ENCODE data around the gene PTGES.

PTGES gene

DNA sequence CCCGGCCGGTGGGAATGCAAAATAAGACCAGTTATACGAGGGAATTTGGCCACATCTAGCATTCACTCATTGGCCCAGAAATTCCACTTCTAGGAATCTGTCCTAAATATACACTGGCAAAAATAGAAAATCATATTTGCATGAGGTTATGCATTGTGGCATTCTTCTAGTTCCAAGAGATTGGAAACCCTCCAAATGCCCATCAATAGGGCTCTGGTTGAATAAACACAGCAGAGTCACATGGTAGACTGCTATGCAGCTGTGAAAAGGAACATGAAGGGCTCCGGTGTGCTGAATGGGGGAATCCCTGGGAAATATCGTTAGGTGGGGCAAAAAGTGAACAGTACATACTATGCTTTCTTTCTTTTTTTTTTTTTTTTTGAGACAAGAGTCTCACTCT is 36.8 kb downstream of the PTGES start:
- DNase-seq (ENCODE audit: low read depth): no peak

DNA sequence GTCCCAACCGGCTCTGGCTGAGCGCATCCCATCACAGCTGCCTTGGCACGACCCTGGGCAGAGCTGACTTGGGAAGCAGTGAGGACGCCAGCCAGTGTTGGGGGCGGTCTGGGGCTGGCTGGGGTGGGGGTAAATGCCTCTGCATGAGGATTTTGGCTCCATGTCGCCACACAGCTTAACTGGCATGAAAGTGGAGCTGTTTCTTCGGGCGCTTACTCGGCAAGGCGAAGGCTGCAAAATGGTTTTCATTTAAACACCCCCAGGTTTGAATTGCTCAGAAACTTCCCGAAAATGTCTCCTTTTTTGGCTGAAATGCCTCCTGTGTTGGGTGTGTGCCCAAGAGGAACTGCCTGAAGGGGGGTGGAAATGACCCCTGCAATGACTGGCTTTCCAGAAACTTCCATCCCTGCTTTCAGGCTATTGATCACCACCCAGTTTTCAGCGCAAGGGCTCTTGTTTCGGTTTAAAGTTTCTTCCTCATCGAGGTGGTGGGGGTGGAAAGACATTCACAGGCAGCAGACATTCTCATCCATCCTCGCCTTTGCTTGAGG is 38.3 kb downstream of the PTGES start:
- DNase-seq (ENCODE audit: low read depth): no peak

DNA sequence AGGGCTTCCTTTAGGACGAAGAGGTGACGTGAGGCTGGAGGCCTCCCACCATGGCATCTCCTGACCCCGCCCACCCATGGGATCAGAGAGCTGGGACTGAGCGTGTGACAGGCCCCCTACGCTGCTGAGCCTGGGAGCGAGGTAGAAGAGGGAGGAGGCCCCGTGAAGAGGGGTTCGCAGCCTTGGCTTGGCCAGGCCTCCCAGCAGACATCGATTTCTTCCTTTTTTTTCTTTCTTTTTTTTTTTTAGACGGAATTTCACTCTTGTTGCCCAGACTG is 39.5 kb downstream of the PTGES start:
- DNase-seq (ENCODE audit: low read depth): no peak

DNA sequence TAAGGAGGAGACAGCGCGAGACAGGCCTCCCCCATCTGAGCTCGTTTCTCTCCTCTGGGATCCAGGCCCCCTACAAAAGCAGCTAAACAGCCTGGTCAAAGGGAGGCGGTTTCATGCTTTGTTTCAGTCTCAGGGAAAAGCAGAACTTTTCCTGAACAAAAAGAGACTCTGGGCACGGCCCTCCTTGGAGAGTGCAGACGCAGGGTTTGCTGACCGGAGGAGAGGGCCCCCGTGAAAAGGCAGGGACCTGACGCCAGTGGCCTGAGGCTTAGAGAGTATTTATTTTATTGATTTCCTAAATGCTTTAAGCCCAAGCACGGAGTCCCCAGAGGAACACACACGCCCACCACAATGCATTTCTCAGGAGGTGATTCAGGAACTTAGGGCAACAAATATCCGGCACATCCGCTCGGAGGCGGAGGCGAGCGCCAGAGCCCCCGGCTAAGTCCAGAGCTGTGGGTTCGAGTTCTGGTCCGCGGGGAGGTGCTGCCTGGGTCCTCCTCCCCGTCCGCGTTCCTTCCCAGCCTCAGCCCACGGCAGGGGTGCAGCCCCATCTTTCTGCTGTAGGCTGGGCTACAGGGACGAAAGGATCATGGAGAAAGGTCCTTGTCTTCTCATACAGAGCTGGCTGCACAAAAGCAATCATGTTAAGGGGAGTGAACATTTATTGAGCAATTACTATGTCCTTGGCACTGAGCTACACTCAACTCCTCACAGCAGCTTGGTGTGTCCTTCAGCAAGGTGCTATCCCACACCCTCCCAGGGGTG is 40.0 kb downstream of the PTGES start:
- DNase-seq (ENCODE audit: low read depth): no peak

DNA sequence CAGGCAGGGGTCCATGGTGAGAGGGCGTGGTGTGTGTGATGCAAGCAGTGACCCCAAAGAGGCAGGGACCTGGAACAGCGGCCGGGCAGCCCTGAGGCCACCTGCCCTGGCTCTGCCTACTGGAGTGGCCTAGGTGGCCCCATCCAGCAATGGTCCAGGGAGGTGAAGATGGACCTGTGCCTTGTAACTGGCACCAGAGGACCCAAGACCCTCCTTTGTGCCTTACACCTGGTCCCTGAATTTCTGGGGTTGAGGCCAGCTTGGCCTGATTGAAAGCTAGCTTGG is 42.7 kb downstream of the PTGES start:
- DNase-seq (ENCODE audit: low read depth): no peak

DNA sequence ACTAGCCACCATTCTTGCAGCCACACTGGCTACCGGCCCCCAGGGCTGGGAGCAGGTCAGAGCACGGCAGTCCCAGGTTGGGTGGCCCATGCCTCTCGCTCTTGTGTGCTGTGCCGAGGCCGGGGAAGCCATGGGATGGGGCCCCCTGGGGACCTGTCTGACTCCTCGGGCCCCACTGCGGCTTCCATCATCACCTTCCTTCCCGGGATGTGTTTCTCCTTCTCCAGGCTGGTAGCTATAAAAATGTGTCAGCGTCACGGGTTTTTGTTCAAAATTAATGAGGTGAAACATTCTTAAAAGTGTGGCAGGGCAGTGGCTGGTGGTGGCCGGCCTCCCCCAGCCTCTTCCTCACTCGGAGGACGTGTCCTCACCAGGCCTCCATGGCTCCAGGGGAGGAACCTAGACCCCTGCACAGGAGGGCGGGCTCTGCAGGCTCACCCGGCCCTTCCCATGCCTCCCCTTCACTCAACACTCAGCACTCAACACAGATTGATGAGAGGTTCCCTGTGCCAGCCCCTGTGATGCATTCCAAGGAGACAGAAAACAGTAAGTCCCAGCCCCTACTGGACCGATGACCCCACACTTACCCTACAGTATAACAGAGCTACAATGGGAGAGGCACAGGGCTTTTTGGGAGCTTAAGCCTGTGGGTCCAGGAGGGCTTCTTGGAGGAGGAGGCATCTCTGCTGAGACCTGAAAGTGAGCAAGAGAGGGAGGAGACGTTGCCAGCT is 43.2 kb downstream of the PTGES start:
- DNase-seq (ENCODE audit: low read depth): no peak

DNA sequence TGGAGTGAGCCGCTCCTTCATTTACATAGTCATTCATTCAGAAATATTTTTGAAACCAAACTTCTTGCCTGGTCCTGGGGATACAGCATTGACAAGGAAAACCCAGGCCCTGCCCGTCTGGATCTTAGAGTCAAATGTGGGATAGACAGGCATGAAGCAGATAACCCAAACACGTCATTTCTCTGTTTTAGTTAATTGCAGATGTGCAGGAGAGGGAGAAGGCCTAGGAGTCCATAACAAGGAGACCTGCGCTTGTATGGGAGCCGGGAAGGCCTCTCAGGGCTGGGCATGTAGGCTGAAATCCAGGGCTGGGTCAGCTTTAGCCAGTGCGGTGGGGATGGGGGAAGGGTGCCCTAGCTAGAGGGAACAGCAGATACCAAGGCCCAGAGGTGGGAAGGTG is 44.0 kb downstream of the PTGES start:
- no peak for DNase-seq (ENCODE audit: low read depth)

DNA sequence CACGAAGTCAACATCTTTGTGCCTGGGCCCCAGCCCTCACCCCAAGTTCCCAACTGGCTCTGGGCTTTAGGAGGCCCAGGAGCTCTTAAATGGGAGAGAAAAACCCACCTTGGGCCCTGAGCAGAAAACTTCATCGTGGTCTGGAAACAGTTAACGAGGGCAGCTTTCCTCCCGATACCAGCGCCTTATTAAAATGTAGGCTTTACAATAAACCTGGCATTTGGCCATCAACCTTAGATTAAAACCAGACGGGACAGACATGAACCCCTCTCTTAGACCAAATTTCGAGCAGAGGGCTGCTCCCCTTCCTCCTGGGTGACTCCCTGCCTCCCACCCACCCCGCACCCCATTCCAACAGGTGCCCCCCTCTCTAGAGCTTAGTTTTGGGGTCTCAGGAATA is 48.0 kb downstream of the PTGES start:
- DNase-seq (ENCODE audit: low read depth): no peak

DNA sequence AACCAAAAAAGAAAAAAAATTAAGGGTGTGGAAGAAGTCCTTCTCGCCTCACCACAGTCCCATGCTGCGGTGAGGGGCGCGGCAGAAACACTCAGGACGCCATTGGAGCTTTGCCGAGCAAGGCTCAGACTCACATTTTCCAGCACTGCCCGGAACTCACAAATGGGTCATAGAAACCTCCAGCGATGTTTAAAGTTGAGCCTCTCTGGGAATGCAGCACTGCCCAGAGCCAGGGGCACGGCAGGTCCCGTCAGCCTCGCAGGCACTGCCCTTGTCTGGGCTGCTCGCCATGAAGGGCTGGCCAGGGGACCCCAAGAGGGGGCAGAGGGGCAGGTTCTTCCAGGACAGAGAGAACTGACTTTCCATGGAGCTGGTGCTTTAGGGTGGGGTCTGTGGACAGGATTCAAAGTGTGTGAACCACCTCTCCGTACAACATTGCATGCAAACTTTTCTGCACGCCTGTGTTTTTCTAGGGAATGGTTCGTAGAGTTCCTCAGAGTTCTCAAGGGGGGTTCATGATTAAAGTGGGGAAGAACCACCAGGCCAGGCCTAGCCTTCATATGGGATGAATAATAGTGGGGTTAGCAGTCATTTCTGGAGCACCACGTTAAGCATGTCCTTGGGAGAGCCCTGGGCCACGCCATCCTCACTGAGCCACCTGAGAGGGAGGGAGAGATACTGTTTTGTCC is 49.0 kb downstream of the PTGES start:
- no peak for DNase-seq (ENCODE audit: low read depth)

DNA sequence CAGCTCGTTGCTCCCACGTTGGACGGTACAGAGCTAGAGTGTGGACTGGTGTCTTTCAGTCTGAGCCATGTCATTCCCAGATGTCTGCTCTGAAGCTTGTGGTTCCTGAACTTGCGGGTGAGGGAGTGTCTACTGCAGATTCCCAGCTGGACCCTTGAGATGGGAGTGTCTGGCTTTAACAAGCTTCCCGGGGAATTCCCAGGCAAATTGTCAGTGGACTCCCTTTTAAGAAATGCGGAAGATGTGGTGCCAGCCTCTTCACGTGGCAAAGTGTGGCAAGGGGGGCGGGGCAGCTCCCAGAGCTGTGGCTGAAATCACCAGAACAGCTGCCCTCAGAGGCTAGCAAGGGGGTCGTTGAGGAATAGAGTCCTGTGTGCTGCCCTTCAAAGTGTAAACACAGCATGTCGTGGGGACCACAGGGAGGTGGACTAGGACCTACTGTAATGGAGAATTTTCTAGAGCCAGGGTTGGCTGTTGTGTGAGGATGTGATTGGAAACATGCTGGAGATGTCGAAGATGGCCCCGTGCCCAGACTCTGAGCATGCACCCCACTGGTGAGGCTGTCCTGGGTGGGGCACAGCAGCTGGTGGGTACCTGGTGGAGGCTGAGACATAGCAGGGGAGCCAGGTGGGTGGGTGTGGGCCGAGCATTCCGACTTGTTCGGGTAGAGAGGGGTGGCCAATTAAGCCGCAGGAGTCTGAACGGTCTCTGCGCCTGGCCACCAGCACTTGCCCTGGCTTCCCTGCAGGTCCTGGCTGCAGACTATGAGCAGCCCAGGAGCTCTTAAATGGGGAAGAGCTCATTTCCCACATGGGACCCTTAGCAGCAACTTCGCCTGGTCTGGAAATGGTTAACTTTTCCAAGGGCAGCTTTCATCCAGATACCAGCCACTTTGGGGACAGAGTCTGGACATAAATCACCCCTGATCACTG is 50.0 kb downstream of the PTGES start:
- peak; percentile 93 for DNase-seq (ENCODE audit: low read depth)

DNA sequence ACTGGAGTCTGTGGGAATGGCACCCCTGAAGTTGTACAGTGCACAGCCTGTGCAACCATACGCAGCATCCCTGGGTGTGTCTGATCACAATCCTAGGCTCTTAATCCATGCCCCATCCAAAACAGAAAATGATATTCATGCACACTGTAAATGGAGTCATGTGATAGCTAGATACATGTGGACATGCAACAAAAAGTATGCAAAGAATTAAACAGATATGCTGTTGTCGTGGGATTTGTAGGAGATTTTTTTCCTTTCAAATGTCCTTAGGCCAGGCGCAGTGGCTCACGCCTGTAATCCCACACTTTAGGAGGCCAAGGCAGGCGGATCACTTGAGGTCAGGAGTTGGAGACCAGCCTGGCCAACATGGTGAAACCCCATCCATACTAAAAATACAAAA is 51.3 kb downstream of the PTGES start:
- DNase-seq (ENCODE audit: low read depth): no peak

DNA sequence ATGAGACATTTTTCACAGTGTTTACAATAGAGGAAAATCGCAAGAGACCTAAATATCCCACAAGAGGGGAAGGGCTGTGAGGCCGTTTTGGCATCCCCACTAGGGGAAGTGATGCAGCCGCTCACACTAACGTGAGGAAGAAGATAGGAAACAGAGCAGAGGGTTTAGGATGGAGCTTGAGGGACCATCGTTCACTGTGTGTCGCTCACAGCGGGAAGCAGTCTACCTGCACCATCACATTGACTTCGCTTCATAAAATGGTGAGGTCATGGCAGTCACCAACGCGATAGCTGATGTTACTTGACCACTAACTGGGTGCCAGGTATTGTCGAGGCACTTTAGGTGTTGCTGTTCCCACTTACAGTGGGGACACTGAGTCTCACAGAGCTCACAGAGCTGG is 51.8 kb downstream of the PTGES start:
- DNase-seq (ENCODE audit: low read depth): no peak

DNA sequence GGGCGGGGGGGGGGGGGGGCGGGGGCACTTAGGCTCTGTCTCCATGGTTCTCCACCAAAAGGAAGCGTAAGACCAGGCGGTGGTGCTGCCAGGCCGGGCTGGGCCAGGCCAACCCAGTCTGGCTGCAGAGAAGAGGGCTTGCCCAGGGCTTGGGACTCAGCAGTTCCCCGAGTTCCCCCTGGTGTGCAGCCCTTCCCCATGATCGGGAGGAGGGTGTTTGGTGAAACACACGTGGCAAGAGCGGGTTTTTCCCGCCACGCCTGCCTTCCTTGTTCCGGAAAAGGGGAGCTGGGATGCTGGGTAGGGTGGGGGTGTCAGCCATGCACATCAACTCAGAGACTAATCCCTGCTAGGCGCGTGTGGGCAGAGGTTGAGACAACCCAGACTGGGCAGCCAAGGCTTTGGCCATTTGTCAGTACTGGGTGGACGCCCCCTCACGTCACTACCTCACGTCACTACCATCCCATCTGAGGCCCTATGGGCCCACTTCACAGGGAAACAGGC is 54.5 kb downstream of the PTGES start:
- DNase-seq (ENCODE audit: low read depth): no peak

DNA sequence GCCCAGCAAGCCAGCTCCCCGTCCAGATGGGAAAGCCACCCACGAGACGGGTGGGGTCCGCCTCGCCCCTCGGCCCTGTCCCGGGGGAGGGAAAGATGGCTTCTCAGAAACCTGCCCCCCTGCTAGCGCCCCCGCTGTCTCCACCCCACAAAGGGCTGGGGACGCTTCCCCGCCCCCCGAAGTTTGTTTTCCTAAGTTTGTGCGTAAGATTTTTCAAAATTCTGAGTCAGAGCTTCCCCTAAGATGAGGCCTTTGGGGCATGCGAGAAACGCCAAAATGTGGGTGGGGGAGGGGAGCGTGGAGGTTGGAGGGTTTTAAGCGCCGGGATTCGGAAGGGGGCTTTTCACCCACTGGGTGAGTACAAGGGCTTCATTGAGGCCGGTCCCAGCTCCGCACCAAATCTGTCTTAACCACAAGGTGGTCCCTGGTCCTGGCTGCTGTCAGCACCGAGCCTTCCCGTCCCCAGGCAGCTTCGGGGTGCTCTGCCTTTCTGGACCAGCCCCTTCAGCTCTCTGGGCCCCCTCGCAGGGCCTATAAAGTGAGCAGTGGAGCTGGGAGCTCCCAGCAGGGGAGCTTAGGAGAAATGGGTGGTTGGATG is 55.1 kb downstream of the PTGES start:
- DNase-seq (ENCODE audit: low read depth): no peak

DNA sequence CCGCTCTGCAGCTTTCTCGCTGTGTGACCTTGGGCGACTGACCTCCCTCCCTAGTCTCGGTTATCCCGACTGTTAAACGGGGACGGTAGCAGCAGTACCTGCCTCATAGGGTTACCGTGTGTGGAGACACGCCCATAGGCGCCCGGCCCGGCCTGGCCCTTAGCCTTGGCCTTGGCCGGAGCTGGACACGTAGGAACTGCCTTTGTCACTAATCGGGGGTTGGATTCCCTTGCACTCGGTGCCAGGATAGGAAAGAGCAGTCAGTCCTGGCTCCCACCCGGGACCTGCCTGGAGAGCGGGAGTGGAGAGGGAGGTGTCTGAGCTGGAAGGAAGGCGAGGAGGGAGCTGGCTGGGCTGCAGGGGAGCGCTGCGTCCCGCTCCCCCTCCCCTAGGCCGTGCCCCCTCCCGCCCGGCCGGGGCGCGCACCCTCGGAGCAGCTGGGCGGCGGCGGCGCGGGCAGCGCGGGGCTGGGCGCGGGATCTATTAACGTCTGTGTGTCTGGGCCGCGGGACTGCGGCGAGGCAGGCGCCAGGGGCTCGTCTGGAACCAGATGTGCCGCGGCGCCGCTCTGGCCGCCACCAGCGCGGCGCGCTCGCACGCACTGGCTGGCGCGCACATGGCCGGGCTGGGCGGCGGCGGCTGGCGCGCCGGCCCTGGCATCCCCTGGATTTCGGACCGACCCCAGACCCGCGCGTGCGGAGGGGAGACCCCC is 55.7 kb downstream of the PTGES start:
- DNase-seq (ENCODE audit: low read depth): no peak

DNA sequence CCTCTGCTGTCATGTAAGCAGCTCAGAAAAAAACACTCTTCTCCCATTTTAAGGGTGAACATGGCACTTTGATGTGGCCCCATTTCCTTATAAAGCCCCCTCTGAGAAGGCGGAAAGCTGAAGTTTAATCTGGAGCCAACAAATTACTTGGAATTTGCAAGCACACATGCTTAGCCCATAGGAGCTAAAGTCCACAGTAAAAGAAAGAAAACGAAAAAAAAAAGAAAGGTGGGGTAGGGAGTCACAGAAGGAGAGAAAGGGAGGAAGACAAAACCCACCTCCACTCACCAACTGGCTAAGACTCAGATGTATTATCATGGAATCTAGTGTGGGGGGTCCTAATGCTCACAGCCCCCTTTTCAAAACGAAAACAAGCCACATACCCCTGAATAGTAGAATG is 57.0 kb downstream of the PTGES start:
- no peak for DNase-seq (ENCODE audit: low read depth)

DNA sequence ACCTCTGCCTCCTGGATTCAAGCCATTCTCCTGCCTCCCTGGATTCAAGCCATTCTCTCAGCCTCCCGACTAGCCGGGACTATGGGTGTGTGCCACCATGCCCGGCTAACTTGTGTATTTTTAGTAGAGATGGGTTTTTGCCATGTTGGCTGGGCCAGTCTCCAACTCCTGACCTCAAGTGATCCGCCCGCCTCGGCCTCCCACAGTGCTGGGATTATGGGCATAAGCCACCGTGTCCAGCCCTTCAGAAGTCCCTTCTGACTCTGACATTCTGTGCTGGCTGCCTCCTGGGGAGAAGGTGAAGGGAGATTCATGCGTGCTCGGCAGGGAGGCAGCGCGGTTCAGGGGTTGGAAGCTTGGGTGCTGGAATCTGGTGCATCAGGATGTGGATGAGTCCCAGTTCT is 58.6 kb downstream of the PTGES start:
- DNase-seq (ENCODE audit: low read depth): no peak

DNA sequence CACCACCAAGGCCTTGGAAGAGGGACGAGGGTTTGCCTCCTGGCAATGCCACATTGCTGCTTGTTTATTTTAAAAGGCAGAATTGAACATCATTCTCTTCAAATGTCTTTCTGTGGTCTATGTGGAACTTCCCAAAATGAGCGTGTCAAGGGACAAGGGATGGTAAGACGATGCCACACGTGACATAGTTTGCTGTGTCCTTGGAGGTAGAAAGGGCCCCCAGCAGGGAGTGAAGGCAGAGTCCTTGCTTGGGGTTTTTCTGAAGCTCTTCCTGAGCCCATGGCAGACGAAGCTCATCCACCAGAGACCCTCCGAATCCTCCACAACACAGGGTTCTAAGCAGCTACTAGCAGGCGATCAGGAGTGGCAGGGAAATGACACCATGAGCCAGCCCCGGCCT is 59.1 kb downstream of the PTGES start:
- no peak for DNase-seq (ENCODE audit: low read depth)

DNA sequence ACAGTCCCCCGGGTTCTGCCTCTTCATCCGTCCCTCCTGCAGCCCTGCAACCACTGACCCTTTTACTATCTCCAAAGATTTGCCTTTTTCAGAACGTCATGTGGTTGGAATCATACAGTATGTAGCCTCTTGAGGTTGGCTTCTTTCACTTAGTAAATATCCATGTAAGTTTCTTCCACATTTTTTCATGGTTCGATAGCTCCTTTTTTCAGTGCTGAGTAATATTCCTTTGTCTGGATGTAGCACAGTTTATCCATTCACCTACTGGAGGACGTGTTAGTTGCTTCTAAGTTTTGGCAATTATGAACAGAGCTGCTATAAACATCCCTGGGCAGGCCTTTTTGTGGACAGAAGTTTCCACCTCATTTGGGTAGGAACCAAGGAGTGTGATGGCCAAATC is 60.3 kb downstream of the PTGES start:
- DNase-seq (ENCODE audit: low read depth): no peak
